Activated T-cell treated with anti-CD3 and anti-CD28 coated beads, Interleukin-2, amount 50 U/mL, for 4 hours (primary cell): Measurements from ENCODE around the gene BRD7. TPM values are rescaled to one million over a fixed set of nuclear protein-coding genes. Genes with fewer than 3 reads are reported as not detected.

ENCODE experiments used
- ATAC-seq, 2 donors: fragments of 200-7000 bp; cut with Tn5 transposase; one replicate each; pipeline ENCODE4 v1.10.0; 2021
- DNase-seq: peaks from one replicate; pipeline ENCODE4 v3.0.0-alpha.2; 2020
- H3K27me3 Mint-ChIP-seq: one replicate; pipeline ENCODE4 v1.8.0; 2021; ENCODE audit warnings: low read depth, mixed read lengths
- H3K36me3 Mint-ChIP-seq: one replicate; pipeline ENCODE4 v1.8.0; 2022; ENCODE audit warnings: mixed read lengths; ENCODE audit not compliant: insufficient read depth
- H3K4me1 Mint-ChIP-seq: one replicate; pipeline ENCODE4 v1.8.0; 2021; ENCODE audit warnings: low read depth, mixed read lengths
- H3K4me3 Mint-ChIP-seq: one replicate; pipeline ENCODE4 v1.8.0; 2021; ENCODE audit warnings: mild to moderate bottlenecking, moderate library complexity, mixed read lengths
- H3K9me3 Mint-ChIP-seq: one replicate; pipeline ENCODE4 v1.8.0; 2021; ENCODE audit warnings: mixed read lengths
- total RNA-seq, 3 donors: library from RNA; stranded (reverse); gene quantifications; one replicate each; pipeline ENCODE4 v1.2.1, GENCODE V29; 2021

BRD7 gene
- total RNA-seq, 3 donors from 2014 or later, result 87.1 to 91.1 (median 91.0) TPM

DNA sequence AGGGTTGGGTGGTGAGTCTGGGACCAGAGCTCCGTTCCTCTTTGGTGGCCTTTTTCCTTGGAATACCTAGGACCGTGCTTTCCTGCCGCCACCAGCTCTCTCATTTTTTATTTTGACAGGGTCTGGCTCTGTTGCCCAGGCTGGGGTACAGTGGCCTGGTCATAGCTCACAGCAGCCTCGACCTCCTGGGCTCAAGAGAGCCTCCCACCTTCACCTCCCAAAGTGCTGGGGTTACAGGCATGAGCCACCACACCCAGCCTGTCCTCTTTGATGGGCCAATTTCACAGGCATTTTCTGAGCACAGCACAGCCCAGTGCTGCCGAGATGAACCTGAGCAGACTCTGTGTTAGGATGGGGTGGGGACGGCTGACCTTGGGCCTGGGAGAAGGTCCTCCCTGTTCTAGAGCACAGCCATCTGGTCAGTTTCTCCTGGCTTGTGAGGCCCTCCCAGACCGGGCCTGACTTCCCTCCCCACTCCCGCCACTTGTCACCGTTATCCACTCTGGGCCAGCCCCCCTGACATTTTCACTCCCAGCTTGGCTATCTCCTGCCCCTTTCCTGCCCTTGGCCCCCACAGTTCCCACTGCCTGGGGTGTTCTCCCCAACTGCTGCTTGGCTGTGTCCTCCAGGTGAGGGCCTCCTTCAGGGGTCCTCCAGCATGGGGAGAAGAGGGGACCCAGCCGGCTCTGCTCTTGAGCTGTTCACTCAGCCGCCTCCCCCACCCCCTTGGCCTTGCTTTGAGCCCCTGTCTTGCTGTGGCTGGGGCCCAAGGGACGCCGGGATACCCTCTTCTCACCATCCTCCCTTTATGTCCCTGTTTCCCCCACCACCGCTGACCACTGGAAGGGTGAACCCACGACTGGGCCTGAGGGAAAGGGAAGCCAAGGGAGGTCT is 97.4 kb downstream of the BRD7 start:
- ATAC-seq (no peak), DNase-seq (no peak)
- Mint-ChIP-seq H3K4me1 (peaks cover 90% of the 10 kb centered on the region), H3K9me3 (no peaks in the 10 kb centered on the region), H3K36me3 (peaks cover 2% of the 10 kb centered on the region), H3K27me3 (no peaks in the 10 kb centered on the region), H3K4me3 (no peak overlapping the region)

DNA sequence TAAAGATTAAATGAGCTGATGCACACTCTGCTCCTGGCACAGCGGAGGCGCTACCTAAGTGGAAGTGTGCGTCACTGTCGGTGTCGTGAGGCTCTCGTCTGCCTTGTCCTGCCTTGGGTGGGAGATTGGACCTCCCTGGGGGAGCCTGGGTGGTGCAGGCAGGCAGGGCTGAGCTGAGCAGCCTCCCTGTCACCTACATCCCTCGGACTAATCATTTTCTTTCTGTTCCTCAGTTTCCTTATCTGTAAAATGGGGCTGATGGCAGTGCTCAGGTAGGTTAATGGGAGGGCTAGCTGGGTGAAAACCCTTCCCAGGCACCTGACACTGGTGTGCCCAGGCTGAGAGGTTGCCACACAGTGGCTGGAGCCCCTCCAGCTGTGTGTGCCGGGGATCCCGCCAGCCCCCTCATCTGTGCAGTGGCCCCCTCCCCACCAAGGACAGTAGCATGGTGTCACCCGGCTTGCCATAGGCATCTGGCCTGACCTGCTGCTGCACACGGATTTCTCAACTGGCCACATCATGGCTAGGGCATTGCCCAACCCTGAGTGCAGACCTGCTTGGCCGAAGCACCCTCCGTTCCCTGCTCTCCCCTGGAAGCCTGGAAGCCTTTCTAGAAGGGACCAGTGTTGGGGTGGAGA is 98.2 kb downstream of the BRD7 start:
- Mint-ChIP-seq H3K36me3 (peaks cover 2% of the 10 kb centered on the region), H3K4me1 (peaks cover 90% of the 10 kb centered on the region), H3K9me3 (no peaks in the 10 kb centered on the region), H3K4me3 (no peak overlapping the region), H3K27me3 (no peaks in the 10 kb centered on the region)
- no peak for DNase-seq
- ATAC-seq, result no peak

DNA sequence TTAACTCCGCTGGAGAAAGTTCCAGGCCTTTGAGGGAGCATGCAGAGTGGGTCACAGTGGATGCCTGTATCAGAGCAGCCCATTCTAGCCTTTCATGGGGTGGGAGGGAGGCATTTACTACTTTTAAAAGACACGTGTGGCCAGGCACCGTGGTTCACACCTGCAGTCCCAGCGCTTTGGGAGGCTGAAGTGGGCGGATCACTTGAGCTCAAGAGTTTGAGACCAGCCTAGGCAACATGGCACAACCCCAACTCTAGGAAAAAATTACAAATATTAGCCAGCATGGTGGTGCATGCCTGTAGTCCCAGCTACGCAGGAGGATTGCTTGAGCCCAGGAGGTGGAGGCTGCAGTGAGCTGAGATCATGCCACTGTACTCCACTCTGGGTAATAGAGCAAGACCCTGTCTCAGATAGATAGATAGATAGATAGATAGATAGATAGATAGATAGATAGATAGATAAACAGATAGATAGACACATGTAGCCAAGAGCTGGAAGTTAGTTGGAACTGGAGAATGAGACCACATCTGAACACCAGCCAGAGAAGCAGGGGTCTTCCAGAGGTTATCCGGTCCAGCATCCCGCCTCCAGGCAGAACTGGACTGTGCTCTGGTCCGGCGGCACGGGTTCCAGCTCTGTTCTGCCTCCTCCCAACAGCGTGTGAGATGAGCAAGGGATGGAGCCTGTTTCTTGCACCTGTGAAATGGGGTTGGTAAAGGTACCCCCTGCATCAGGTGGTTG is 98.8 kb downstream of the BRD7 start:
- ATAC-seq, result no peak
- Mint-ChIP-seq H3K4me1 (peaks cover 90% of the 10 kb centered on the region), H3K4me3 (no peak overlapping the region), H3K36me3 (peaks cover 2% of the 10 kb centered on the region), H3K27me3 (no peaks in the 10 kb centered on the region), H3K9me3 (no peaks in the 10 kb centered on the region)
- DNase-seq, result no peak

DNA sequence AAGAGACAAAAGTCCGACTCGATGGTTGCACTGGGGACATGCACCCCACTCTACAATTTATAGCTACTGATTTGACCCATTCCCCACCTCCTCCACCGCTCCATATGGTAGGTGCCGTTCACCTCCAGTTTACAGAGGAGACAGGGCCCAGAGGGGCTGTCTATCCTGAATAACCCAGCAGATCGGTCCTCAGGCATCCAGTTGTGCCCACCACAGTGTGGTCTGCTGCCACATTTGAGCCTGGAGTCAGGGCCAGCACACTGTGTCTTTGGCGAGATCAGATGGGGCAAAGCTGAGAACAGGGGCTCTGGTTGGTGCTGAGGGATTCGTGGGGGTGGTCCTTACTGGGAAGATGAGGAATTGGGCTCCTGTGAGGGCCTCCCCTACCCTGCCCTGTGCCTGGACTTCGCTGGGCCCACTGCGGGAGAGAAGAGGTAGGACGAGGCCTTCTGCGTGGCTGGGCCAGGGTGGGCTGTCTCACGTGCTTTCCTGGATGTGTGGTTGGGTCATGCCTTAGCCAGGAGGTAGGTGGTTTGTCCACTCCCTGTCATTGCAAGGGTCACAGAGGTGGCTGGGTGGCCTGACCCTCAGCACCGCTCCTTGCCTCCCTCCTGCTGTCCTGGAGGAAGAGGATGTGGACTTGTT is 99.6 kb downstream of the BRD7 start:
- DNase-seq (no peak), ATAC-seq (no peak)
- H3K9me3 Mint-ChIP-seq, result no peaks in the 10 kb centered on the region
- no peaks in the 10 kb centered on the region for H3K27me3 Mint-ChIP-seq
- peaks cover 2% of the 10 kb centered on the region for H3K36me3 Mint-ChIP-seq
- peak overlapping the region; percentile 57 for H3K4me3 Mint-ChIP-seq
- H3K4me1 Mint-ChIP-seq, result peaks cover 92% of the 10 kb centered on the region

DNA sequence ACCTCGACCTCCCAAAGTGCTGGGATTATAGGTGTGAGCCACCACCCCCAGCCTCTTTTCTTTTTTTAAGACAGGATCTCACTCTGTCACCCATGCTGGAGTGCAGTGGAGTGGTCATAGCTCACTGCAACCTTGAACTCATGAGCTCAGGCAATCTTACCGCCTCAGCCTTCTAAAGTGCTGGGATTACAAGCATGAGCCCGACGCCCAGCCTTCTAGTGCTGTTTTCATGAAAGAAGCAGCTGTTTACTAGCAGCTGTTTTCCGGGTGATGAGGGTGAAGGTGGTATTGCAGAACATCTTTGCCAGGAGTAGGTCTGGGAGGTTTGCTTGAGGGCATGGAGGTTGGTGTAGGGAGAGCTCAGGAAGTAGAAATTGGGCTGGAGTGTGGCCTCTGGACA is 100.4 kb downstream of the BRD7 start:
- peaks cover 92% of the 10 kb centered on the region for H3K4me1 Mint-ChIP-seq
- no peak for DNase-seq

DNA sequence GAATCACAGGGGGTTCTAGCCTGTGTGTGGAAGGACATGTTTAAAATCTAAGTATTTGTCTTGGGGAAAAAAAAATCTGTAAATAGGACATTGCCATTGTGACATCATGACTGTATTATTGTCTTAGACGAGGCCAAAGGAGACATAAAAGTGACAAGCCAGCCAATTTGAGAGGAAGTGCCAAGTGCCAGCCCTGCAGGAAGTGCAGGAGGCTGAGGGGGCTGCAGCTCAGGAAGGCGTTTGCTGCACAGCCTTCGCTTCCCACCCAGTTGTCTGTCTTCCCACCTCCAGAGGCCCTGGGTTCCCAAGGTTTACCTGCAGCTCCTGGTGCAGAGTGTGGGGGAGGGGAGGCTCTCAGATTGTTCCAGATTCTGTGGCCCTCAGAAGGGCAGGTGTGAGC is 101.1 kb downstream of the BRD7 start:
- ATAC-seq (no peak), DNase-seq (no peak)
- Mint-ChIP-seq H3K36me3 (no peaks in the 10 kb centered on the region), H3K9me3 (no peaks in the 10 kb centered on the region), H3K4me3 (peak overlapping the region; percentile 90), H3K4me1 (peaks cover 90% of the 10 kb centered on the region), H3K27me3 (no peaks in the 10 kb centered on the region)

More for the DNA sequence above, 100.4 kb downstream of the BRD7 start:
- Mint-ChIP-seq H3K9me3 (no peaks in the 10 kb centered on the region), H3K27me3 (no peaks in the 10 kb centered on the region), H3K36me3 (no peaks in the 10 kb centered on the region), H3K4me3 (peak overlapping the region; percentile 90)
- no peak for ATAC-seq

DNA sequence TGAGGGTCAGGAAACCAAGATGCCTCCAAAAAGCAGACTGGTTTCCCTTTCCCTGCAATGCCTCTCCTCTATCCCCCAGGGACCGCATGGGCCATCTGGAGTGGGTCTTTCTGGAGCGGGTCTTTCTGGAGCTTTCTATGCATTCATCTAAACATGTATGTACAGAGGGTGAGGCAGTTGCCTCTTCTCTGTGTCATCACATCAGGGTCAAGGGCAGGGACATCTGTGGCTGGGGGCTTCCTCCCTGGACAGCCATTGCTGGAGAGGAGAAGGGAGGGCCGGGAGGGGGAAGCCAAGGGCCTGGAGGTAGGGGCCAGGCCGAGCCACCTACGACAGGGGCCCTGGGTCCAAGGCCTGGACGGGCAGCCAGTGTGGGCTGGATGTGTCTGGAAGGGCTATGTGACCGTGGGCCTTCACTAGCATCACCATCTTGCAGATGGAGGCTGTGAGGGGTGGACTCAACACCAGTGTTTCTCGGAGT is 101.6 kb downstream of the BRD7 start:
- Mint-ChIP-seq H3K9me3 (no peaks in the 10 kb centered on the region), H3K27me3 (no peaks in the 10 kb centered on the region), H3K4me1 (peaks cover 87% of the 10 kb centered on the region), H3K4me3 (peak overlapping the region; percentile 90), H3K36me3 (no peaks in the 10 kb centered on the region)
- ATAC-seq (no peak), DNase-seq (no peak)

DNA sequence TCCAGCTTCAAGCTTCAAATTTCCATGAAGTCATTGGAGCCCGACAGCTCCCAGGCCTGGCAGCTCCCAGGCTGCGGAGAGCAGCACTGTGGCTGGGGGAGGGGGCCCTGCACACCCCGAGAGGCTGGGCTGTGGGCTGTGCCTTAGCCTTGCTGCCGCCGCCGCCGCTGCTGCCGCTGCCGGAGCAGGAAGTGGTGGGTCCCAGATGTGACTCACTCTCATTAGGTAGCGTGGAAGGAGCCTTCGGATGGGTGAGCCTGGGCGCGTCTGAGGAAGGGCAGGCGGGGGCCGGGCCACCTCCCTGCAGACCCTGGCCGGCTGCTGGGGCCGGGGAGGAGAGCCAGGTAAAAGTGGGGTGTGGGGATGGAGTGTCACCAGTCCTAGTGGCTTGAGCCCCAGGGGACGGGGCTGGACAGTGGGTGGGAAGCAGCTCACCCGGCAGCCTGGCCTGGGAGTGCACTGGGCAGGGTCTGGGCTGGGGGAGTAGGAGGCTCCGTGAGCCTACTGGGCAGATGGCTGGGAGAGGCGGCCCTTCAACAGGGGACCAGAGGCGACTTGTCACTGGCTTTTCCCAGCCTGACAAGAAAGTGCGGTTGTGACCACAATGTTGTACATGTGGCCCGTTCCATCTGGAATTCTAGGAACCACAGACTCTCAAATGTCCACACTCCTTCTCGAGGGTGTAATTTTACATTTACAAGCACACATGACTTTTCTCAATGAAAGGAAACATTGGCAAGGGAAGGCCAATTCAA is 102.3 kb downstream of the BRD7 start, which contains the start of gene ADCY7:
TSS of gene ADCY7 (plus strand) at position 215 of the 755 bp plus-strand sequence. CDS start 21,629 bp downstream, outside the sequence.
- Mint-ChIP-seq H3K36me3 (no peaks in the 10 kb centered on the region), H3K4me1 (peaks cover 82% of the 10 kb centered on the region), H3K4me3 (peak within 1 kb of the TSS; percentile 90), H3K9me3 (no peaks in the 10 kb centered on the region), H3K27me3 (no peaks in the 10 kb centered on the region)
- DNase-seq (peak; percentile 82), ATAC-seq (peak; percentile 84 to 87)

Other genes with a start within 250 kb of the BRD7 start
- gene TENT4B, start 215.7 kb downstream of the BRD7 start, total RNA-seq, result 10 to 100 TPM; 26.0 to 28.7 (median 27.8) TPM
- gene ADCY7, start 102.4 kb downstream of the BRD7 start, total RNA-seq, result 10 to 100 TPM; 61.7 to 77.6 (median 70.7) TPM
- 1 to 10 TPM; 1.2 to 2.8 (median 1.6) TPM for gene NKD1, start 179.4 kb upstream of the BRD7 start, total RNA-seq